CD14-positive monocyte (primary cell): Measurements from ENCODE around the gene FBXW2. TPM values are rescaled to one million over a fixed set of nuclear protein-coding genes. Genes with fewer than 3 reads are reported as not detected.

ENCODE experiments used
- DNase-seq, 3 donors: peaks; one replicate each; pipeline ENCODE4 v3.0.0-alpha.2; 2011 to 2022
- H2AFZ ChIP-seq: 2 replicates; pipeline ENCODE4 v1.6.0; 2012; ENCODE audit warnings: mild to moderate bottlenecking, low read depth, low read length, inconsistent platforms; ENCODE audit not compliant: insufficient read depth, poor library complexity, severe bottlenecking
- H3K27ac ChIP-seq, 2 donors: 1 replicate in 1 of 2; 2 replicates in 1 of 2; pipeline ENCODE4 v1.5.1; 2012 to 2013; ENCODE audit warnings: low read length in 2 of 2, control low read depth in 1 of 2, inconsistent platforms in 1 of 2, low read depth in 1 of 2, mild to moderate bottlenecking in 1 of 2
- H3K27me3 ChIP-seq, 2 donors: one replicate each; pipeline versions ENCODE4 v1.6.0 to v1.6.1; 2011 to 2013; ENCODE audit warnings: low read length in 2 of 2; ENCODE audit not compliant: control insufficient read depth in 2 of 2, insufficient read depth in 2 of 2
- H3K36me3 ChIP-seq, 2 donors: replicated peaks in 1 of 2; 1 replicate in 1 of 2; 2 replicates in 1 of 2; pipeline versions ENCODE4 v1.5.1 to v1.6.1; 2012 to 2013; ENCODE audit warnings: low read length in 2 of 2, control low read depth in 1 of 2, inconsistent platforms in 1 of 2, mild to moderate bottlenecking in 1 of 2; ENCODE audit not compliant: insufficient read depth in 2 of 2, control insufficient read depth in 1 of 2
- H3K4me1 ChIP-seq, 2 donors: 1 replicate in 1 of 2; 2 replicates in 1 of 2; pipeline versions ENCODE4 v1.5.1 to v1.6.1; 2012 to 2013; ENCODE audit warnings: low read length in 2 of 2, control low read depth in 1 of 2, inconsistent platforms in 1 of 2, mild to moderate bottlenecking in 1 of 2, moderate library complexity in 1 of 2; ENCODE audit not compliant: insufficient read depth in 2 of 2, control insufficient read depth in 1 of 2
- H3K4me2 ChIP-seq: replicated peaks from 2 replicates; pipeline ENCODE3; 2012; ENCODE audit warnings: low read length, moderate library complexity, mild to moderate bottlenecking; ENCODE audit not compliant: poor library complexity, severe bottlenecking; ENCODE audit errors: extremely low read depth
- H3K4me3 ChIP-seq, 3 experiments: fragments of 200-600 bp in 1 of 3; sonication (generic) in 1 of 3; replicated peaks in 1 of 3; 1 replicate in 2 of 3; 2 replicates in 1 of 3; pipeline ENCODE4 v1.5.1; 2011 to 2013; ENCODE audit warnings: low read length in 3 of 3, mild to moderate bottlenecking in 3 of 3, control low read depth in 2 of 3, low read depth in 2 of 3, inconsistent platforms in 1 of 3, moderate library complexity in 1 of 3
- H3K79me2 ChIP-seq: 2 replicates; pipeline ENCODE4 v1.6.0; 2012; ENCODE audit warnings: mild to moderate bottlenecking, control low read depth, inconsistent platforms, low read length, moderate library complexity; ENCODE audit not compliant: insufficient read depth
- H3K9ac ChIP-seq: 2 replicates; pipeline ENCODE4 v1.6.0; 2017; ENCODE audit warnings: low read length, mild to moderate bottlenecking; ENCODE audit not compliant: insufficient read depth, poor library complexity, severe bottlenecking
- H3K9me3 ChIP-seq, 2 donors: replicated peaks in 1 of 2; 1 replicate in 1 of 2; 2 replicates in 1 of 2; pipeline versions ENCODE4 v1.5.1 to v1.6.1; 2012 to 2013; ENCODE audit warnings: low read length in 2 of 2, control low read depth in 1 of 2; ENCODE audit not compliant: control insufficient read depth in 1 of 2, insufficient read depth in 1 of 2
- H4K20me1 ChIP-seq: 2 replicates; pipeline ENCODE4 v1.6.0; 2012; ENCODE audit warnings: mild to moderate bottlenecking, low read length, control low read depth, moderate library complexity; ENCODE audit not compliant: insufficient read depth
- H3K27ac Mint-ChIP-seq, 7 donors: one replicate each; pipeline ENCODE4 v1.8.0; 2020; ENCODE audit warnings: mild to moderate bottlenecking in 7 of 7, mixed read lengths in 7 of 7, moderate library complexity in 6 of 7, inconsistent platforms in 2 of 7
- H3K27me3 Mint-ChIP-seq, 3 donors: one replicate each; pipeline ENCODE4 v1.8.0; 2021 to 2022; ENCODE audit warnings: low read depth in 3 of 3, mild to moderate bottlenecking in 3 of 3, mixed read lengths in 3 of 3, moderate library complexity in 3 of 3, inconsistent platforms in 1 of 3
- H3K36me3 Mint-ChIP-seq, 2 donors: one replicate each; pipeline ENCODE4 v1.8.0; 2020; ENCODE audit warnings: mixed read lengths in 2 of 2, inconsistent platforms in 1 of 2, mild to moderate bottlenecking in 1 of 2
- H3K4me1 Mint-ChIP-seq: one replicate; pipeline ENCODE4 v1.8.0; 2020; ENCODE audit warnings: mild to moderate bottlenecking, mixed read lengths
- H3K4me3 Mint-ChIP-seq, 2 donors: one replicate each; pipeline ENCODE4 v1.8.0; 2020; ENCODE audit warnings: mild to moderate bottlenecking in 2 of 2, mixed read lengths in 2 of 2, moderate library complexity in 1 of 2
- H3K9me3 Mint-ChIP-seq, 7 donors: one replicate each; pipeline ENCODE4 v1.8.0; 2020 to 2022; ENCODE audit warnings: mixed read lengths in 7 of 7, mild to moderate bottlenecking in 6 of 7, moderate library complexity in 6 of 7, inconsistent platforms in 2 of 7
- CTCF ChIP-seq: fragments of 200-600 bp; IDR thresholded peaks from one replicate; pipeline ENCODE4 v1.8.0; 2022; ENCODE audit warnings: antibody characterized with exemption, mild to moderate bottlenecking
- WGBS: methylation state at CpG from one replicate; pipeline ENCODE4 v1.1.5; 2013; ENCODE audit warnings: missing lambda C conversion rate; ENCODE audit not compliant: insufficient coverage; 5-methylcytosine and 5-hydroxymethylcytosine counted together
- intact Hi-C, 2 donors: fragments of 100-400 bp; cut with micrococcal nuclease; formaldehyde crosslinking; loops; one replicate each; pipeline versions ENCODE4 v1.15.0 to v1.15.1; 2023
- polyA plus RNA-seq, 3 donors: library from polyadenylated mRNA; depleted of rRNA in 1 of 3; unstranded in 2 of 3; stranded (reverse) in 1 of 3; fragments of 300-500 nt in 2 of 3; fragments of >200 nt in 1 of 3; fragmentation: Illumina TruSeq in 2 of 3; gene quantifications; 1 replicate in 2 of 3; 2 replicates in 1 of 3; pipeline ENCODE4 v1.2.3, GENCODE V29; 2012 to 2021

The FBXW2 gene
- polyA plus RNA-seq, 3 donors, result 20.0 to 30.8 (median 28.9) TPM

GRCh38 chr9:120712539-120713031 is 80.6 kb downstream of the FBXW2 start:
- H3K27ac Mint-ChIP-seq, result peak overlapping the region; percentile 87 to 97 (median 95)
- Histone ChIP-seq H3K9ac (peak overlapping the region; percentile 89), H3K4me2 (peak overlapping the region; percentile 97), H3K27me3 (no peaks in the 10 kb centered on the region), H3K4me3 (peak overlapping the region; percentile 69 to 99 (median 98)), H3K4me1 (peaks cover 49 to 68% of the 10 kb centered on the region in 2 donors), H3K9me3 (no peaks in the 10 kb centered on the region), H3K36me3 (peaks cover 7 to 21% of the 10 kb centered on the region in 2 donors), H2AFZ (no peak overlapping the region), H4K20me1 (peaks cover 64% of the 10 kb centered on the region), H3K79me2 (peaks cover 86% of the 10 kb centered on the region), H3K27ac (peak overlapping the region in 1 of 2 donors; percentile 91)
- H3K4me1 Mint-ChIP-seq, result peaks cover 67% of the 10 kb centered on the region
- intact Hi-C loops, result loop anchor here (5.0 to 10.0 kb wide), 2 partner anchors 40 to 48 kb away; no protein-coding TSS in a partner anchor
- peaks cover 0 to 3% (median 0%) of the 10 kb centered on the region in 7 donors for H3K9me3 Mint-ChIP-seq
- no peaks in the 10 kb centered on the region for H3K27me3 Mint-ChIP-seq
- 15% methylated on average over 3 of the region's 4 CpGs for WGBS
- no peak for DNase-seq
- TF ChIP-seq CTCF, result no peak
- H3K36me3 Mint-ChIP-seq, result peaks cover 10 to 42% of the 10 kb centered on the region in 2 donors
- peak overlapping the region; percentile 96 to 98 for H3K4me3 Mint-ChIP-seq

DNA sequence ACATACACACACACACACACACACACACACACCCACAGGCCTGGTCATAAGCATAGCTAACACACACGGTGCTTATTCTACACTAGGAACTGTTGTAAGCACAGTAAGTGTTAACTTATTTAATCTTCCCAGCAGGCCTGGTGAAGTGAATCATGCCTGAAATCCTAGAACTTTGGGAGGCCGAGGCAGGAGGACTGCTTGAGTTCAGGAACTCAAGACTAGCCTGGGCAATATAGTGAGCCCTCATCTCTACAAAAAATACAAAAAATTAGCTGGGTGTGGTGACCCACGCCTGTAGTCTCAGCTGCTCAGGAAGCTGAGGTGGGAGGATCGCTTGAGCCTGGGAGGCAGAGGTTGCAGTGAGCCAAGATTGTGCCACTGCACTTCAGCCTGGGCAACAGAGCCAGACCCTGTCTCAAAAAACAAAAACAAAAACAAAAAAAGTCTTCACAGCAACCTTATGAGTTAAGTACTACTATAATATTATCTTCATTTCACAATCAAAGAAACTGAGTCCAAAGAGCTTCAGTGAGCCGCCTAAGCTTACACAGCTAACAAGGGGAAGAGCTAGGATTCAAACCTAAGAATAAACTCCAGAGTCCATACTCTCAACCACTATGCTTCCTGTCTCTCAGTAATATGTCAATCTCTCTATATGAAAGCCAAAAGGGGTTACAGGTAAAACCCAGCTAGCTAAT is 81.2 kb downstream of the FBXW2 start:
- DNase-seq, result no peak
- Histone ChIP-seq H3K27ac (peak overlapping the region; percentile 56 to 91), H3K9ac (peak overlapping the region; percentile 89), H3K4me2 (peak overlapping the region; percentile 97), H3K9me3 (no peaks in the 10 kb centered on the region), H3K36me3 (peaks cover 7 to 27% of the 10 kb centered on the region in 2 donors), H3K4me1 (peaks cover 54 to 74% of the 10 kb centered on the region in 2 donors), H2AFZ (no peak overlapping the region), H3K4me3 (peak overlapping the region; percentile 69 to 99 (median 98)), H4K20me1 (peaks cover 70% of the 10 kb centered on the region), H3K27me3 (no peaks in the 10 kb centered on the region), H3K79me2 (peaks cover 92% of the 10 kb centered on the region)
- Mint-ChIP-seq H3K4me3 (peak overlapping the region; percentile 96 to 98), H3K9me3 (peaks cover 0 to 3% (median 0%) of the 10 kb centered on the region in 7 donors), H3K36me3 (peaks cover 15 to 48% of the 10 kb centered on the region in 2 donors), H3K27ac (peak overlapping the region; percentile 87 to 97 (median 93)), H3K27me3 (no peaks in the 10 kb centered on the region), H3K4me1 (peaks cover 73% of the 10 kb centered on the region)
- WGBS, result 0% methylated on average over 1 of the region's 5 CpGs
- intact Hi-C loops, result loop anchor here (5.0 to 10.0 kb wide), 2 partner anchors 40 to 47 kb away; no protein-coding TSS in a partner anchor
- TF ChIP-seq CTCF, result no peak
